ENCODE measurements around the gene MRPS18A. TPM values are rescaled to one million over a fixed set of nuclear protein-coding genes. Genes with fewer than 3 reads are reported as not detected.
A peak's percentile ranks its signal among the peaks of the same experiment; 100 is the strongest.

MRPS18A gene
- total and polyA plus RNA-seq, 2 of the 13 experiments (the other 11 are each of a cell fraction or from before 2014, with no cell fraction given) = 87.8 to 89.1 TPM

DNA sequence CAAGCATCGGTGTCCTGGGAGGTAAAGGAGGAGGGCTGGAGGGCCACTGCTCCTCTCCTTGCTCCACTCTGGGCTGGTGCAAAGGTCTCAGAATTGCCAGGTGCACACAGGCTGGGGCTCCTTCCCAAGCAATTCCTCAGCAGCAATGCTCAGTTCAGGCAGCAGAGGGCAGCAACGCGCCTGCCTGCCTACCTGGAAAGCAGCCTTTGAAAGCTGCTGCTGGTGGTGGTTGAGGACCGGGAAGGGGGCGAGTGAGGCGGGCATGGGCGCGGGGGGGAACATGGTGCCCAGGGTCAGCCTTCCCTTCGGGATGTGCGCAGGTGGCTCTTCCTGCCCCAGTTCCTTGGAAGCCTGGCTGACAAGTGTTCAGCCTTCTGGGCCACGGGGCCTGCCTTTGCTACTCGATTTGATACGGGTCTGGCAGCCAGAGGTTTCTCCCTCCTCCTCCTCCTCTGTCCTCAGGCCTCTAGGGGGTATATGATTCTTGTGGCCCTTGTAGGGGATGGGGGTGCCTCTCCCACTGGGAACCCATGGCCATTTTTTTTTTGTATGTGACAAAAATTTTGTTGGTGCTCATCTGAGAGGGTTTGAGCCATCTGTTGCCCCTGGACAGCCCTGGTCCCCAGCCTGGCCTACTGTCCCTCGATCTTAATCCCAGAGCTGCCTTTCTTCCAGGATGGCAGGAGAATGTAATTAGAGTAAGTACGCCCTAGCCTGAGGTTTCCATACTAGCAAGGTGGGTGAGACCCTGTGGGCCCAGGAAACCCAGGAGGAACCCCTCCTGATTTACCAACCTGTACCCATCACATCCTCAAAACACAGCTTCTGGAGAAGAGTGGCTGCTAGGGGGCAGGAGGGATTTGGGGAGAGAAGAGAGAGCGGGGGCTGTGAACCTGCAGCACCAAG, 20.1 kb downstream of the MRPS18A start (continued):
- TF ChIP-seq YY1 (IDR thresholded peaks at IDR 0.05; ENCODE audit: insufficient read depth, insufficient replicate concordance, low read depth, low read length) (peak; percentile 56), MAZ (IDR thresholded peaks at IDR 0.05; ENCODE audit: borderline replicate concordance, low read depth, low read length) (no peak), MAZ (CRISPR knock-in tag; IDR thresholded peaks at IDR 0.05; ENCODE audit: low read depth) (peak; percentile 94), LCORL (IDR thresholded peaks at IDR 0.05) (no peak), LCORL (CRISPR knock-in tag; IDR thresholded peaks at IDR 0.05) (peak; percentile 72), FOXO1 (CRISPR knock-in tag; IDR thresholded peaks at IDR 0.05) (peak; percentile 58; the same call in 1 of the 2 replicates), ZNF335 (CRISPR knock-in tag; IDR thresholded peaks at IDR 0.05) (no peak), GATAD2A (CRISPR knock-in tag; IDR thresholded peaks at IDR 0.05) (peak; percentile 81; the same call in 1 of the 2 replicates), KLF6 (CRISPR knock-in tag; IDR thresholded peaks at IDR 0.05) (no peak), REPIN1 (CRISPR knock-in tag; IDR thresholded peaks at IDR 0.05; ENCODE audit: borderline replicate concordance, low read depth) (peak; percentile 81), SMAD9 (CRISPR knock-in tag; IDR thresholded peaks at IDR 0.05) (no peak), ZFP1 (CRISPR knock-in tag; IDR thresholded peaks at IDR 0.05) (no peak), SCMH1 (CRISPR knock-in tag; IDR thresholded peaks at IDR 0.05; ENCODE audit: borderline replicate concordance) (no peak), DPF2 (CRISPR knock-in tag; IDR thresholded peaks at IDR 0.05; ENCODE audit: borderline replicate concordance, low read depth) (peak; percentile 42; the same call in 1 of the 2 replicates), SIN3B (IDR thresholded peaks at IDR 0.05; ENCODE audit: low read length) (no peak), PCBP2 (optimal IDR thresholded peaks at IDR 0.05; ENCODE audit: low read depth, low read length, poor library complexity, severe bottlenecking) (no peak), ELF3 (CRISPR knock-in tag; IDR thresholded peaks at IDR 0.05) (peak; percentile 43; the same call in 1 of the 2 replicates), NCOA5 (CRISPR knock-in tag; IDR thresholded peaks at IDR 0.05) (no peak), EEA1 (CRISPR knock-in tag; IDR thresholded peaks at IDR 0.05; ENCODE audit: borderline replicate concordance) (no peak), RBFOX2 (IDR thresholded peaks at IDR 0.05; ENCODE audit: low read depth, low read length) (no peak), ZNF354B (CRISPR knock-in tag; IDR thresholded peaks at IDR 0.05) (no peak)
- TF ChIP-seq, protein P1, sequence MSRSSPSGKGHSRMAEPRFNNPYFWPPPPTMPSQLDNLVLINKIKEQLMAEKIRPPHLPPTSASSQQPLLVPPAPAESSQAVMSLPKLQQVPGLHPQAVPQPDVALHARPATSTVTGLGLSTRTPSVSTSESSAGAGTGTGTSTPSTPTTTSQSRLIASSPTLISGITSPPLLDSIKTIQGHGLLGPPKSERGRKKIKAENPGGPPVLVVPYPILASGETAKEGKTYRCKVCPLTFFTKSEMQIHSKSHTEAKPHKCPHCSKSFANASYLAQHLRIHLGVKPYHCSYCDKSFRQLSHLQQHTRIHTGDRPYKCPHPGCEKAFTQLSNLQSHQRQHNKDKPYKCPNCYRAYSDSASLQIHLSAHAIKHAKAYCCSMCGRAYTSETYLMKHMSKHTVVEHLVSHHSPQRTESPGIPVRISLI (CRISPR knock-in tag; IDR thresholded peaks at IDR 0.05; ENCODE audit: borderline replicate concordance) = peak; percentile 42; the same call in 1 of the 2 replicates
- TF ChIP-seq, protein P2, sequence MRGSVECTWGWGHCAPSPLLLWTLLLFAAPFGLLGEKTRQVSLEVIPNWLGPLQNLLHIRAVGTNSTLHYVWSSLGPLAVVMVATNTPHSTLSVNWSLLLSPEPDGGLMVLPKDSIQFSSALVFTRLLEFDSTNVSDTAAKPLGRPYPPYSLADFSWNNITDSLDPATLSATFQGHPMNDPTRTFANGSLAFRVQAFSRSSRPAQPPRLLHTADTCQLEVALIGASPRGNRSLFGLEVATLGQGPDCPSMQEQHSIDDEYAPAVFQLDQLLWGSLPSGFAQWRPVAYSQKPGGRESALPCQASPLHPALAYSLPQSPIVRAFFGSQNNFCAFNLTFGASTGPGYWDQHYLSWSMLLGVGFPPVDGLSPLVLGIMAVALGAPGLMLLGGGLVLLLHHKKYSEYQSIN (CRISPR knock-in tag; IDR thresholded peaks at IDR 0.05; ENCODE audit: borderline replicate concordance) = no peak
- TF ChIP-seq, protein P3, sequence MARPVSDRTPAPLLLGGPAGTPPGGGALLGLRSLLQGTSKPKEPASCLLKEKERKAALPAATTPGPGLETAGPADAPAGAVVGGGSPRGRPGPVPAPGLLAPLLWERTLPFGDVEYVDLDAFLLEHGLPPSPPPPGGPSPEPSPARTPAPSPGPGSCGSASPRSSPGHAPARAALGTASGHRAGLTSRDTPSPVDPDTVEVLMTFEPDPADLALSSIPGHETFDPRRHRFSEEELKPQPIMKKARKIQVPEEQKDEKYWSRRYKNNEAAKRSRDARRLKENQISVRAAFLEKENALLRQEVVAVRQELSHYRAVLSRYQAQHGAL (CRISPR knock-in tag; IDR thresholded peaks at IDR 0.05; ENCODE audit: not compliant biosample characterization) = no peak
- TF ChIP-seq, protein P4, sequence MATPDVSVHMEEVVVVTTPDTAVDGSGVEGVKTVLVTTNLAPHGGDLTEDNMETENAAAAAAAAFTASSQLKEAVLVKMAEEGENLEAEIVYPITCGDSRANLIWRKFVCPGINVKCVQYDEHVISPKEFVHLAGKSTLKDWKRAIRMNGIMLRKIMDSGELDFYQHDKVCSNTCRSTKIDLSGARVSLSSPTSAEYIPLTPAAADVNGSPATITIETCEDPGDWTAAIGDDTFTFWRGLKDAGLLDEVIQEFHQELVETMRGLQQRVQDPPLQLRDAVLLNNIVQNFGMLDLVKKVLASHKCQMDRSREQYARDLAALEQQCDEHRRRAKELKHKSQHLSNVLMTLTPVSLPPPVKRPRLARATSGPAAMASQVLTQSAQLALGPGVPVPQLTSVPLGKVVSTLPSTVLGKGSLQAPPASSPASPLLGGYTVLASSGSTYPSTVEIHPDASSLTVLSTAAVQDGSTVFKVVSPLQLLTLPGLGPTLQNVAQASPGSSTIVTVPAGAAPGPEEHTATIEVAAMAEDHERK (CRISPR knock-in tag; IDR thresholded peaks at IDR 0.05; ENCODE audit: low read depth) = no peak
- TF ChIP-seq, protein P5, sequence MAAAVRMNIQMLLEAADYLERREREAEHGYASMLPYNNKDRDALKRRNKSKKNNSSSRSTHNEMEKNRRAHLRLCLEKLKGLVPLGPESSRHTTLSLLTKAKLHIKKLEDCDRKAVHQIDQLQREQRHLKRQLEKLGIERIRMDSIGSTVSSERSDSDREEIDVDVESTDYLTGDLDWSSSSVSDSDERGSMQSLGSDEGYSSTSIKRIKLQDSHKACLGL (CRISPR knock-in tag; IDR thresholded peaks at IDR 0.05) = 0 out of 2 replicates have a peak, but pooled peaks have one; percentile 32

All from HepG2 (cell line).